Measurements from ENCODE around the gene DLL4. TPM values are rescaled to one million over a fixed set of nuclear protein-coding genes. Genes with fewer than 3 reads are reported as not detected.
A peak's percentile ranks its signal among the peaks of the same experiment; 100 is the strongest.

DLL4 gene
- total and polyA plus RNA-seq, 2 donors (not counting 1 experiment from before 2014, with no cell fraction given), result 0.07 to 0.30 TPM

DNA sequence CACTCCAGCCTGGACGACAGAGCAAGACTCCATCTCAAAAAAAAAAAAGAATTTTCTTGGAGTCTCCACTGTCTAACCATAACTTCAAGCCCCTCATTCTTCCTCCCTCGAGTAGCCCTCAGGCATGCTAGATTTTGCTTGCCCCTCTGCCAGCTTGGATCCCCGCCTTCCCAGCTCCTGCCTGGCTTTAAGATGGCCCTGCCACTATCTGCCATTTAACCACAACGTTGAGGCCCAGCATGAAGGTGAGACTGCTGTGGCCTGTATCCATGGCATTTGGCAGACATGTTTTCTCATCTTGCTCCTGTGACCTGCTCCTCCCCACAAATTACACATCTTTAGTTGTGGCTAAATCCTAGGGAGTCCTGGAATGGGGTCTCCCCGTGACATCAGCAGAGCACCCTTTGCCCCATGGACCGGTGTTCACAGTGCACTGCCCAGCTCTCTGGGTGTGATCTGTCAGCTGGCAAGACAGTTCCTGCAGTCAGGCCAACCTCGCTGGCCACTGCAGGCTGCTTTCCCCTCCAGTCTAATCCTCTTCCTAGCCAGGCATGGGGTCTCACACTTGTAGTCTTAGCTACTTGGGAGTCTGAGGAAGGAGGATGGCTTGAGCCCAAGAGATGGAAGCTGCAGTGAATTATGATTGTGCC is 24.5 kb upstream of the DLL4 start:
- H3K27me3 ChIP-seq (replicated peaks in 1 of 4; ENCODE audit: control extremely low read depth in 1 of 4, control insufficient read depth in 3 of 4, insufficient read depth in 4 of 4, low read length in 3 of 4), result no peaks in the 10 kb centered on the region
- H3K9me3 ChIP-seq (ENCODE audit: control extremely low read depth in 1 of 3, control insufficient read depth in 2 of 3, insufficient read depth in 1 of 3, low read length in 2 of 3), result no peaks in the 10 kb centered on the region
- ATAC-seq (ENCODE audit: low read depth) (no peak), DNase-seq (peak; percentile 41)
- POLR2A ChIA-PET, result interaction anchor here (0.6 to 3.5 kb wide), 4 partner anchors 9 to 285 kb away, joined by 3 to 28 read pairs (median 8); partner anchors contain the start of gene VPS18
- TF ChIP-seq, protein P1, sequence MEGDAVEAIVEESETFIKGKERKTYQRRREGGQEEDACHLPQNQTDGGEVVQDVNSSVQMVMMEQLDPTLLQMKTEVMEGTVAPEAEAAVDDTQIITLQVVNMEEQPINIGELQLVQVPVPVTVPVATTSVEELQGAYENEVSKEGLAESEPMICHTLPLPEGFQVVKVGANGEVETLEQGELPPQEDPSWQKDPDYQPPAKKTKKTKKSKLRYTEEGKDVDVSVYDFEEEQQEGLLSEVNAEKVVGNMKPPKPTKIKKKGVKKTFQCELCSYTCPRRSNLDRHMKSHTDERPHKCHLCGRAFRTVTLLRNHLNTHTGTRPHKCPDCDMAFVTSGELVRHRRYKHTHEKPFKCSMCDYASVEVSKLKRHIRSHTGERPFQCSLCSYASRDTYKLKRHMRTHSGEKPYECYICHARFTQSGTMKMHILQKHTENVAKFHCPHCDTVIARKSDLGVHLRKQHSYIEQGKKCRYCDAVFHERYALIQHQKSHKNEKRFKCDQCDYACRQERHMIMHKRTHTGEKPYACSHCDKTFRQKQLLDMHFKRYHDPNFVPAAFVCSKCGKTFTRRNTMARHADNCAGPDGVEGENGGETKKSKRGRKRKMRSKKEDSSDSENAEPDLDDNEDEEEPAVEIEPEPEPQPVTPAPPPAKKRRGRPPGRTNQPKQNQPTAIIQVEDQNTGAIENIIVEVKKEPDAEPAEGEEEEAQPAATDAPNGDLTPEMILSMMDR (IDR thresholded peaks at IDR 0.05), result no peak
- no peak for TF ChIP-seq EZH2 (IDR thresholded peaks at IDR 0.05; ENCODE audit: borderline replicate concordance, insufficient read depth, low read depth, low read length, poor library complexity, severe bottlenecking)
- CTCF ChIA-PET, result interaction anchor here (0.6 to 9.5 kb wide), 35 partner anchors 10 to 907 kb away, joined by 3 to 176 read pairs (median 5); partner anchors contain the start of genes CHAC1, CHP1, DLL4 and EXD1
- peak overlapping the region; percentile 53 to 98 for H3K27ac ChIP-seq (ENCODE audit: low read length in 2 of 2)
- H3K4me1 Mint-ChIP-seq, result peaks cover 48% of the 10 kb centered on the region
- no peak overlapping the region for H3K4me3 ChIP-seq (ENCODE audit: control extremely low read depth in 1 of 5, extremely low read depth in 1 of 5, insufficient read depth in 1 of 5, low read depth in 2 of 5, low read length in 4 of 5)
- no peak overlapping the region for H3K9ac ChIP-seq (ENCODE audit: low read length)
- H3K4me2 ChIP-seq (replicated peaks; ENCODE audit: low read depth, low read length, poor library complexity, severe bottlenecking), result peak overlapping the region; percentile 17
- H3K27me3 Mint-ChIP-seq, result no peaks in the 10 kb centered on the region
- H3K4me3 Mint-ChIP-seq, result no peak overlapping the region
- H3K79me2 ChIP-seq (ENCODE audit: control insufficient read depth, insufficient read depth, low read length), result peaks cover 12% of the 10 kb centered on the region
- H3K9me3 Mint-ChIP-seq (ENCODE audit: insufficient read depth), result no peaks in the 10 kb centered on the region
- peaks cover 0 to 29% of the 10 kb centered on the region in 2 experiments for H3K36me3 ChIP-seq (replicated peaks in 1 of 2; ENCODE audit: control extremely low read depth in 1 of 2, control insufficient read depth in 1 of 2, extremely low read depth in 1 of 2, insufficient read depth in 2 of 2, low read length in 1 of 2)
- peak overlapping the region; percentile 98 for H3K27ac Mint-ChIP-seq
- intact Hi-C loops (cut with micrococcal nuclease), result loop anchor here (1.0 to 10.0 kb wide), 7 partner anchors 10 to 990 kb away; partner anchors contain the start of genes MAPKBP1, MGA, RTF1 and SPTBN5
- H2AFZ ChIP-seq (ENCODE audit: insufficient read depth, low read depth, low read length, poor library complexity, severe bottlenecking), result no peak overlapping the region
- peaks cover 20% of the 10 kb centered on the region for H4K20me1 ChIP-seq (ENCODE audit: control insufficient read depth, insufficient read depth, low read length, poor library complexity, severe bottlenecking)
- WGBS (ENCODE audit: insufficient coverage), result 91% methylated on average over 6 of the region's 7 CpGs
- H3K4me1 ChIP-seq (ENCODE audit: control insufficient read depth in 2 of 2, insufficient read depth in 2 of 2, low read length in 2 of 2), result peaks cover 30 to 60% of the 10 kb centered on the region in 2 donors
